GM18909 (cell line): ENCODE measurements around the gene LRP5.
"Not testable (repeated sequence)": the region's sequence is repeated elsewhere in the genome, so short reads cannot be mapped to it uniquely, and the experiment has no call there.

Experiments
- ATAC-seq: cut with Tn5 transposase; IDR thresholded peaks from one replicate; pipeline ENCODE4 v1.9.1; 2021; ENCODE audit warnings: mild to moderate bottlenecking; ENCODE audit not compliant: unreplicated experiment, poor library complexity

Gene LRP5

GRCh38 chr11:68341557-68342458, 29.4 kb downstream of the LRP5 start:
- ATAC-seq = no peak

- ATAC-seq = no peak
These were observed 30.2 kb downstream of the LRP5 start for GRCh38 chr11:68342459-68343158.

DNA sequence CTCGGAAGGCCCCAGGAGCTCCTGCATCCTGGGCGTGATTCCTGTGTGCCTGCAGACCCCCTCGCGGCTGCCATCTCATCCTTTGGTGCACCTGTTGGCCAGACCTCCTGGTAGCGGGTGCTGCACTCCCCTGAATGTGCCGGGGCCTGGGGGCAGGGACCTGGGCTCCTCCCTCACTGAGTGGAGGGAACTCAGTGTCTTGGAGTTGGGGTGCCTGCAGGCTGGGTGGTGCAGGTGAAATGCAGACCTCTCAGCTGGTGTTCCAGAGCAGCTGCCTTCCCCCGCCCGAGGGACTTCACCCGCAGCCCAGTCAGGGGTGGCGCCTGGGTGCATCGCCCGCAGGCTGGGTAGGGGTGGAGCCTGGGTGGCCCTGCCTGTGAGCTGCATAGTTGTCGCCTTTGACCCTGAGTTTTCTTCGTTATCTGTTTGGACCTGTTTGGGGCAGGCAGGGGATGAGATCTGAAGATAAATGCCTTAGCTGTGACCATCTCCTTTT, 31.4 kb downstream of the LRP5 start:
- no peak for ATAC-seq

DNA sequence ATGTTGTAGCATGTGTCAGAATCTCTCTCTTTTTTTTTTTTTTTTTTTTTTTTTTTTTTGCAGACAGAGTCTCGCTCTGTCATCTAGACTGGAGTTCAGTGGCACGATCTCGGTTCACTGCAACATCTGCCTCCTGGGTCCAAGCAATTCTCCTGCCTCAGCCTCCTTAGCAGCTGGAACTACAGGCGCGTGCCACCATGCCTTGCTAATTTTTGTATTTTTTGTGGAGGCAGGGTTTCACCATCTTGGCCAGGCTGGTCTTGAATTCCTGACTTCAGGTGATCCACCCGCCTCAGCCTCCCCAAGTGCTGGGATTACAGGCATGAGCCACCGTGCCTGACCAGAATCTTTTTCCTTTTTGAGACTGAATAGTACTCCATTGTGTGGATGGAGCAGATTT, 32.4 kb downstream of the LRP5 start:
- not testable (repeated sequence) for ATAC-seq

DNA sequence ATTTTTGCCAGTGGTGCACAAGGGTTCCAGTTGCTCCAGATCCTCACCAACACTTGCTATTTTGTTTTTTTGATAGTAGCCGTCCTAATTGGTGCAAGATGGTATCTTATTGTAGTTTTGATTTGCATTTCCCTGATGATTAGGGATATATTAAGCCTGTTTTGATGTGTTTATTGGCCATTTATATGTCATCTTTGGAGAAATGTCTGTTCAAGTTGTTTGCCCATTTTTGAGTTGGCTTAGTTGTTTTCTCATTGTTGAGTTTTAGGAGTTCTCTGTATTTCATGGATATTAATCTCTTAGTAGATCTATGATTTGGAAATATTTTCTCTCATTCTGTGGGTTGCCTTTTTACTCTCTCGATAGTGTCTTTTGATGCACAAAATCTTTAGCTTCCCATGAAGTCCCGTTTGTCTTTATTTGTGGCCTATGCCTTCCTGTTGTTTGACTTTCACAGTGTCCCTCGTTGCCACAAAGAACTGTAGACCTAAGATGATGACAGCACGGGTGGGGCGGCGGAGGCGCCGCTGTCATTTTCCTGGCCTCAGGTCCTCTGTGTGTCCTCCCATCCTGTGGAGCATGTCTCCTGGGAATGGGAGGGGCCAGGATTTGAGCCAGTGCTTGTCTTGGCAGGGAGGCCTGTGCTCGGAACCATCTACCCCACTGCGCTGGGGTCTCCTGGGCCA, 33.5 kb downstream of the LRP5 start:
- ATAC-seq = no peak

- no peak for ATAC-seq
These were observed 34.0 kb downstream of the LRP5 start for GRCh38 chr11:68346462-68346790.

DNA sequence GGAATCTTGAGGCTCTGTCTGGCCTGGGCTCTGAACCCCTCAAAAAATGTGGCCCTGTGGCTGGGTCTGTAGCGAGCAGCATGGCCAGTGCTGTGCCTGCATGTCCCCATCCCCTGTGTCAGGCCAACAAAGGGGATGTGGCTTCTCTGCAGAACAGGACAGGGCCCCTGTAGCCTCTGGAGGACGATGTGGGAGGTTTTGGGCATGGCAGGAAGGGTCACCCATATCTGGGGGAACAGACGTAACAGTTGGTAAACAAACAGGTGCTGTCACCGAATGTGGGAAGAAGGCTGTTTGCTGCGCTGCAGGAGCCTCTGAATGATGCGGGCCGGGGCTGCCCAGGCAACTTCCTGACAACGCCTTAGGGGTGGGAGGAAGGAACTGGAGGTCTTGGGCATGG, 35.0 kb downstream of the LRP5 start:
- ATAC-seq = no peak

GRCh38 chr11:68347841-68348240, 35.5 kb downstream of the LRP5 start:
- no peak for ATAC-seq

DNA sequence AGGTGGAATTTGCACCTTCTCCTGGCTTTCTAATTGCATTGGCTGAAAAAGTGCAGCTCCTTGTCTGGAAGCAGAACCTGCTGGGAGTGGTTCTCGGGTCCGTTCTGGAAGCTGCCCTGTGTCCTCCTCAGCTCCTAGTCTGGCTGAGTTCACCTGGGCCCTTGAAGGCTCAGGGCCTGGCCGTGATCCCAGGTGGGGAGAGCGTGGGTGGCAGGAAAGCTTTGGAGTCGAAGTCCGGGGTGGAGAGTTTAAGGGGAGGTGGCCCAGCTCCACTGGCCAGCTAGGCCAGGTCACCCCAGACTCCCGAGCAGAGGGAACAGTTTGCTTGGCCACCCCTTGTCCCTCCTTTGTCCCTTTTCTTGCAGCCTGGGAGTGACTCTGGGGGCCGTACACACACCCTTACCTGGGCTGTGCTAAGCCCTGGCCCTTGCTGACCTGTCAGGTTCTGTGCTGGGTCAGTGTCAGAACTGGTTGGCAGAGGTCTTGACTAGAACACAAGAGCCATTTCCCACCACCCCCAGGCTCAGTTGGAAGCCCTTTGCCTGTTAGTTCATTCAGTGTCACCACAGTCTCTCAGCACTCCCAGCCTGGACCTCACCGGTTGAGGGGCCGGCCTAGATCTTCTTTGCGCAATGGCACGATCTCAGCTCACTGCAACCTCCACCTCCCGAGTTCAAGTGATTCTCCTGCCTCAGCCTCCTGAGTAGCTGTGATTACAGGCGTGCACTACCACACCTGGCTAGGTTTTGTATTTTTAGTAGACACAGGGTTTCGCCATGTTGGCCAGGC, 37.3 kb downstream of the LRP5 start:
- ATAC-seq = no peak

DNA sequence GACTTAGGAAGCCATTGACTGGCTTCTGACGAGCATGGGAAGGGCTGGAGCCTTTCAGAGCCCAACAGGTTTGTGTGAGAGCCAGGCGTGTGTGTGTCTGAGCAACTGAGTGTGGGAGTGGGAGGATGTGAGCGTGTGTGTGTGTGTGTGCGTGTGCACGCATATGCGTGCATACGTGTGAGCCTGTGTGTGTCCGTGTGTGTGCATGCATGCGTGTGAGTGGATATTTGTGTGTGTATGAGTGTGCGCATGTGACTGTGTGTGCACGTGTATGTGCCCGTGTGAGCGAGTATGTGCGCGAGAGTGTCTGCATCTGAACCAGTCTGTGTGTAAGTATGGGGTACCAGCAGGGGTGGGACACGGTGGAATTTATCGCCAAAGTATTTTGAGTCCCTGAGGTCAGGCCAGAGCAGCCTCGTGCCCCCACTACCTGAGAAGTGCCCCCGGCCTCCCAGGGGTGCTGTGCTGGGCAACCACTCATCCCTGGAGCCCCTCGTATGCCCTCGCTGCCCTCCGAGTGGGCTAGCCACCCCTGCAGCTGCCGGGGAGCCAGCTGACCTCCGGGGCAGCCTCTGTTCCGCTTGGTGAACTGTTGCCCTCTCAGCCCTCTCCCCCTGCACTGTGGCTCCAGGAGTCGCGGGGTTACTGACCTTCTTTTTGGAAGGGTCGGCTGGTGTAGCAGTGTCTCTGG, 38.5 kb downstream of the LRP5 start:
- no peak for ATAC-seq

DNA sequence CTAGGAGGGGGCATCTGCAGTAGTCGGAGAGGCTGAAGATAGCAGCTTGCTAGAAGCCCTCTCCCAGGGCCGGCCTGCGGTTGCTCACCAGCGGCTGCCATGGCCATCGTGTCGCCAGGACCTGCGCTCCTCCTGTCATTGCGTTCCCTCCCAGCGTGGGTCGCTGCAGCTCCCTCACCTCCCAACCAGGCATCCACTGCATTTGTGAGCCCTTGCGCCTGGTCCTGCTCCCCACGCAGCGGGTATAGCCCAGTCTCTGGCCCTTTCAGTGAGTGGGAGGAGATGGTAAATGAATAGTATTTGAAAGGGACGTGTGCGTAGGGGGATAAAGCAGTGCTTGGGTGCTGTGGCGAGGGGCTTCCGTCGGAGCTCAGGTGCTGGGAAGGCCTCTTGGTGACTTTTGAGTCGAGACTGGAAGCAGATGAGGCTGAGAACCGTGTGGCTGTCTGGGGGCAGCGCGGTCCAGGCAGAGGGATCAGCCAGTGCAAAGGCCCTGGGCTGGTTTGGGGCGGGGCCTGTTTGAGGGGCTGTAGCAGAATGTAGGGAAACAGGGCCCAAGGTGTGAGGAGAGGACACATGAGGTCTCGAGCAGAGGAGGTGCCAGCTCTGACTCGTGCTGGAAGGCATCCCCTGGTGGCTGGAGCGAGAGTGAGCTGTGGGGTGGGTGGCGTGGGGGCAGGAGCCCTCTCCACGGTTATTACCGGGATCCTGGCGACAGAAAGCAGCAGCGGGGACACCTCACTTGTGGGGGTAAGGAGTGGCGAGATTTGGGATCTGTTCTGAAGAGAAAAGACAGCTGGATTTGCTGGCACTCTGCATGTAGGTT, 39.3 kb downstream of the LRP5 start:
- ATAC-seq = no peak

DNA sequence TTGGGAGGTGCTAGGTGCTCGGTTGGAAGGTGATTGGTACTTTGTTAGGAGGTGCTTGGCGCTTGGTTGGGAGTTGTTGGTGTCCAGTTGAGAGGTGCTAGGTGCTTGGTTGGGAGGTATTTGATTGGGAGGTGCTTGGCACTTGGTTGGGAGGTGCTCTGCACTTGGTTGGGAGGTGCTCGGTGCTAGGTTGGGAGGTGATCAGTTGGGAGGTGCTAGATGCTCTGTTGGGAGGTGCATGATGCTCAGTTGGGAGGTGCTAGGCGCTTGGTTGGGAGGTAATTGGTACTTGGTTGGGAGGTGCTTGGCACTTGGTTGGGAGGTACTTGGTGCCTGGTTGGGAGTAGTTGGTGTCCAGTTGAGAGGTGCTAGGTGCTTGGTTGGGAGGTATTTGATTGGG, 40.2 kb downstream of the LRP5 start:
- no peak for ATAC-seq

DNA sequence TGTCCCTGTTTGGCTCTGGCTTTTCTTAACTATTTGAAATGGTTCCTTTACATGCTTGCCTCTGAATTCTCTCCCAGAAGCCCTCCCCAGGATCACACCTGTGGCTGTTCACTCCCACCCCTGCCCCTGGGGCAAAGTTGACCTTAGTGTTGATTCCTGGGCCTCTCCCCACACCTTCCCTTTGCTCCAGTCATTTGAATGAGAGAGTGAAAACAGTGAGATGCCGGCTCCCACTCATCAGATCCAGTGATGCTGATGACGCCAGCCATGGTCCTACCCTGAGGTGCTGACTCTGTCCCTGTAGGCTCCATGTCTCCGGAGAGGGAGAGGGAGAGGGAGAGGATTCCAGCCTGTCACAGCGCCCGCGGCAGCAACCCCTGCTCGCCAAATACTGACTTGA, 40.7 kb downstream of the LRP5 start:
- ATAC-seq = no peak

DNA sequence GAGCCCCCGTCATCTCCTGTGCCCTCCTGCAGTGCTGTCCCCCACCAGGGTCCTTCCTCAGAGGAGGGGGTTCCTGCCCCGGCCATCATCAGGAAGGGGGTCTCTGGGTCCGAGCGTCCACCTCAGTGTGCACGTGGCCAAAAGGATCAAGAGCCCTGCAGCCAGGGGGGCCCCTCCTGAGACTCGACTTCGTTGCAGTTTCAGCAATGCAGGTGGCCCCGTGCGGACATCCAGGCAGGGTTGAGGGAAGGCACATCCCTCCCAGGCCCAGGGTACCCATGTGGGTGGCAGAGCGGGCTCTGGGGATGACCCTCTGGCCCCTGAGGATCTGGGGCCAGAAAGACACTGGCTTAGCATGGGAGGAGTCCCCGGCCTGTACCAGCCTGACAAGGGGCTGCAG, 41.3 kb downstream of the LRP5 start:
- no peak for ATAC-seq

GRCh38 chr11:68354148-68354872, 41.9 kb downstream of the LRP5 start:
- ATAC-seq = no peak

DNA sequence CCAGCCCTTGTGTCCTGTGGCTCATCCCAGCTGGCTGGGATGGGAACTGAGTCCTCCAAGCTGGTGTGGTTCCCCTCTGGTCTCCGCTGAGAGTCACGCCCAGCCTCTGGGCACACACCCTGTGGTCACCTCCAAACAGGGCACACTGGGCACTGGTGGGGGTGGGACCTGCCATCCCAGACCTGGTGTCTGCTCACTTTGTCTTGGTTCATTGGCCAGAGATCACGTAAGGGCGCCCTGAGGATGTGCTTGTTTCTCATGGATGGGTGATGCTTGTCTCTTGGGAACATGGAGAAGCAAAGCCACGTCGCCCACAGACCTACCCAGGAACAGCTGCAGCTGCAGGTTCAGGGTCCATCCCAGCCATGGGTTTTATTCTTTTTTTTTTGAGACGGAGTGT, 43.1 kb downstream of the LRP5 start:
- no peak for ATAC-seq

- ATAC-seq = no peak
These were observed 45.2 kb downstream of the LRP5 start for GRCh38 chr11:68357568-68357967.

DNA sequence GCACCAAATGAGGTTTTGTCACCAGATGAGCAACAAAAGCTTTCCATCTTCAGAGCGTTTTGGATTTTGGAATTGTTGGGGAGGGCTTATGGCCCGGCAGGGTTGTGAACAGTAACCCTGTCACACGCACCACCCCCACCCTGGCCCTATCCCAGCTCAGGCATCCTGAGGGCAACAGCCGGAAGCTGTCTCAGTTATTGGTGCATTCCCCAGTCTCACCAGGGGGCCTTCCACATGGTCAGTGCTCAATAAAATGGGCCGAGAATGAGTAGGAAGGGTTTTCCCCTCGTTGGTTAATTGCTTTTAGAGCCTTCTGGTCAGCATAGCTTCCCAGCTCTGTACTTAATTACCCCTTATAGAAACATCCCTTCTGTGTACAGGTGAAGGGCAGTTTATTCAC, 46.0 kb downstream of the LRP5 start:
- no peak for ATAC-seq
